Endothelial cell of umbilical vein (primary cell): ENCODE data around the gene ZNF416. TPM values are rescaled to one million over a fixed set of nuclear protein-coding genes. Genes with fewer than 3 reads are reported as not detected.

Source experiments
- Bru-seq: library from RNA; stranded (reverse); fragments of 400-500 nt; gene quantifications from one replicate; lab custom pipeline; 2021; lab: Mats Ljungman, UMichigan
- BruChase-seq, 2 experiments: library from RNA; stranded (reverse); fragments of 400-500 nt; gene quantifications; one replicate each; lab custom pipeline; 2021; lab: Mats Ljungman, UMichigan
- BruUV-seq: library from RNA; stranded (reverse); fragments of 400-500 nt; replicated peaks from 2 replicates; lab custom pipeline; 2021; lab: Mats Ljungman, UMichigan
- CTCF ChIA-PET: fragments of 300-600, 350-600 bp; sonication (Branson Sonifier 250); formaldehyde crosslinking; loops from one replicate; lab custom pipeline; 2021; ENCODE audit warnings: antibody characterized with exemption, inconsistent platforms; lab: Charles Lee
- POLR2A ChIA-PET: fragments of 300-600, 350-600 bp; sonication (Branson Sonifier 250); formaldehyde crosslinking; loops from one replicate; lab custom pipeline; 2021; ENCODE audit warnings: antibody characterized with exemption, inconsistent platforms; lab: Charles Lee
- DNase-seq: peaks from one replicate; pipeline ENCODE4 v3.0.0-alpha.2; 2011; ENCODE audit warnings: low read depth, low spot score
- FAIRE-seq: peaks from 2 replicates; lab custom pipeline; 2011; peaks lifted over from hg19 to GRCh38; lab: Jason Lieb, UNC
- H2AFZ ChIP-seq: 2 replicates; pipeline ENCODE4 v1.6.0; 2012; ENCODE audit warnings: low read depth, low read length, control low read depth, inconsistent platforms
- H3K27ac ChIP-seq: 2 replicates; pipeline ENCODE4 v1.5.1; 2011; ENCODE audit warnings: low read depth, mild to moderate bottlenecking, control low read depth, low read length, moderate library complexity; ENCODE audit not compliant: insufficient read depth
- H3K27me3 ChIP-seq, 2 experiments: 2 replicates each; pipeline versions ENCODE4 v1.6.0 to v1.6.1; 2011; ENCODE audit warnings: low read length in 2 of 2, mixed read lengths in 1 of 2; ENCODE audit not compliant: control insufficient read depth in 2 of 2, insufficient read depth in 2 of 2
- H3K36me3 ChIP-seq, 2 experiments: 2 replicates in 1 of 2; 3 replicates in 1 of 2; pipeline ENCODE4 v1.5.1; 2011; ENCODE audit warnings: low read length in 2 of 2, mild to moderate bottlenecking in 1 of 2, moderate library complexity in 1 of 2; ENCODE audit not compliant: control insufficient read depth in 2 of 2, insufficient read depth in 2 of 2; ENCODE audit errors: extremely low read depth in 1 of 2
- H3K4me1 ChIP-seq: 3 replicates; pipeline ENCODE4 v1.5.1; 2011; ENCODE audit warnings: mild to moderate bottlenecking, low read length; ENCODE audit not compliant: control insufficient read depth, insufficient read depth; ENCODE audit errors: extremely low read depth
- H3K4me2 ChIP-seq: 2 replicates; pipeline ENCODE4 v1.6.1; 2011; ENCODE audit warnings: low read length, control low read depth, mixed read lengths; ENCODE audit not compliant: insufficient read depth
- H3K4me3 ChIP-seq, 3 experiments: fragments of 200-600 bp in 1 of 3; sonication (generic), shearing (Covaris generic) in 1 of 3; replicated peaks in 1 of 3; 2 replicates each; pipeline ENCODE4 v1.5.1; 2011 to 2016; ENCODE audit warnings: control low read depth in 3 of 3, low read length in 3 of 3, mild to moderate bottlenecking in 2 of 3, inconsistent platforms in 1 of 3, low read depth in 1 of 3, moderate library complexity in 1 of 3; ENCODE audit not compliant: insufficient read depth in 1 of 3
- H3K79me2 ChIP-seq: 2 replicates; pipeline ENCODE4 v1.6.0; 2012; ENCODE audit warnings: low read length, inconsistent platforms; ENCODE audit not compliant: control insufficient read depth, insufficient read depth
- H3K9ac ChIP-seq: replicated peaks from 2 replicates; pipeline ENCODE3; 2011; ENCODE audit warnings: low read length, control low read depth; ENCODE audit not compliant: insufficient read depth; ENCODE audit errors: extremely low read depth
- H3K9me1 ChIP-seq: replicated peaks from 3 replicates; pipeline ENCODE4 v1.6.0; 2011; ENCODE audit warnings: mild to moderate bottlenecking, low read length; ENCODE audit not compliant: control insufficient read depth, insufficient read depth; ENCODE audit errors: extremely low read depth
- H3K9me3 ChIP-seq: replicated peaks from 2 replicates; pipeline ENCODE4 v1.5.1; 2012; ENCODE audit warnings: low read length, inconsistent platforms; ENCODE audit not compliant: control insufficient read depth, insufficient read depth
- H4K20me1 ChIP-seq: replicated peaks from 2 replicates; pipeline ENCODE3; 2011; ENCODE audit warnings: mild to moderate bottlenecking, low read length; ENCODE audit not compliant: control insufficient read depth, insufficient read depth; ENCODE audit errors: extremely low read depth
- EZH2 ChIP-seq: IDR thresholded peaks from 2 replicates; pipeline ENCODE4 v1.6.1; 2012; ENCODE audit warnings: borderline replicate concordance, low read depth, mild to moderate bottlenecking, moderate library complexity, low read length, inconsistent platforms; ENCODE audit not compliant: severe bottlenecking
- GATA2 ChIP-seq: IDR thresholded peaks from 2 replicates; pipeline ENCODE4 v1.7.0; 2011; ENCODE audit warnings: low read depth, mild to moderate bottlenecking, moderate library complexity, mixed read lengths, low read length; ENCODE audit not compliant: insufficient read length, insufficient read depth
- JUN ChIP-seq: IDR thresholded peaks from 2 replicates; pipeline ENCODE4 v1.6.1; 2011; ENCODE audit warnings: borderline replicate concordance, low read depth; ENCODE audit not compliant: insufficient read length, insufficient read depth
- MYC ChIP-seq: IDR thresholded peaks from one replicate; pipeline ENCODE4 v1.6.1; 2011; ENCODE audit warnings: mild to moderate bottlenecking, low read depth, low read length
- POLR2A ChIP-seq: IDR thresholded peaks from 2 replicates; pipeline ENCODE4 v1.6.1; 2012; ENCODE audit warnings: low read depth, mild to moderate bottlenecking, control low read depth, low read length
- dilution Hi-C: fragments of 300-500 bp; cut with MboI; formaldehyde crosslinking; loops from one replicate; pipeline ENCODE4 v1.15.0; 2019; ENCODE audit warnings: low sequenced_read_pairs; ENCODE audit not compliant: extremely low pct_ligation_motif_present
- intact Hi-C: fragments of 100-400 bp; cut with micrococcal nuclease; formaldehyde crosslinking; loops from one replicate; pipeline ENCODE4 v1.10.0; 2022
- long read RNA-seq: library from polyadenylated mRNA; stranded (forward); transcript quantifications from one replicate; pipeline ENCODE4 v2.0.0, GENCODE V29; 2021
- polyA minus RNA-seq, 3 experiments: library from RNA; depleted of rRNA, polyadenylated mRNA; stranded (reverse); fragments of >200 nt; gene quantifications; 1 replicate in 1 of 3; 2 replicates in 2 of 3; pipeline ENCODE4 v1.2.3, GENCODE V29; 2011
- polyA plus RNA-seq, 4 experiments: library from polyadenylated mRNA; depleted of rRNA in 3 of 4; stranded (reverse) in 3 of 4; unstranded in 1 of 4; fragments of >200 nt; gene quantifications; 2 replicates each; pipeline versions ENCODE4 v1.2.1 to v1.2.3, GENCODE V29; 2011 to 2012; ENCODE audit warnings: missing spikeins in 1 of 4
- total RNA-seq: library from RNA; stranded (reverse); gene quantifications from 2 replicates; pipeline ENCODE4 v1.2.3, GENCODE V29; 2021
- TF ChIP-seq, protein P1 (sequence below), 2 donors: IDR thresholded peaks; 1 replicate in 1 of 2; 2 replicates in 1 of 2; pipeline ENCODE4 v1.5.1; 2011; ENCODE audit warnings: low read length in 2 of 2, mild to moderate bottlenecking in 2 of 2, moderate library complexity in 2 of 2, control low read depth in 1 of 2, inconsistent platforms in 1 of 2, low read depth in 1 of 2; ENCODE audit not compliant: insufficient read depth in 1 of 2; ENCODE audit errors: extremely low read depth in 1 of 2

The ZNF416 gene
- total RNA-seq (3.8 and 4.2 TPM in 2 replicates), polyA plus RNA-seq (1.4 and 1.5 TPM in 2 replicates), polyA minus RNA-seq (2.4 and 4.9 TPM in 2 replicates), Bru-seq, nascent RNA (percentile 59 among the genes with signal in this experiment), BruChase-seq, experiment 1, labeled RNA remaining after a 6-hour chase (percentile 53 among the genes with signal in this experiment), BruChase-seq, experiment 2, labeled RNA remaining after a 2-hour chase (percentile 50 among the genes with signal in this experiment)
- polyA plus RNA-seq (2011; cell fraction: cytosol; rRNA removed) = 1.7 and 2.0 TPM in 2 replicates
- 2.0 and 2.2 TPM in 2 replicates for polyA plus RNA-seq (2011; cell fraction: nucleus; rRNA removed)
- polyA plus RNA-seq (2012) = 2.8 and 3.0 TPM in 2 replicates
- polyA minus RNA-seq (2011; cell fraction: cytosol; rRNA and poly(A)+ RNA removed) = 1.9 TPM
- polyA minus RNA-seq (2011; cell fraction: nucleus; rRNA and poly(A)+ RNA removed) = 3.5 and 4.7 TPM in 2 replicates
- long read RNA-seq, transcript ZNF416-201 (4 exons, 2,561 nt) = major isoform, 7 of 10 reads
- long read RNA-seq, partial matches to known transcripts = 0 of 10 reads
- long read RNA-seq, other reads (novel, unspliced or antisense) = 3 of 10 reads

GRCh38 chr19:57578487-57579205 is at the start of gene ZNF416:
ZNF416 (minus strand) TSS chr19:57578911; CDS start chr19:57578704, 207 bp downstream.
- peak within 1 kb of the TSS; percentile 65 for H3K9ac ChIP-seq
- POLR2A ChIA-PET = no interaction called here
- dilution Hi-C loops (no loop called here), intact Hi-C loops (loop anchor here (1.0 to 5.0 kb wide), 6 partner anchors 21 to 143 kb away; partner anchors contain the start of genes ZNF134, ZNF211, ZNF530 and ZNF549)
- H3K36me3 ChIP-seq = peaks cover 10 to 13% of the 10 kb centered on the region in 2 experiments
- H3K9me1 ChIP-seq = no peaks in the 10 kb centered on the region
- H3K27ac ChIP-seq = no peak within 1 kb of the TSS
- DNase-seq (peak; percentile 96), FAIRE-seq (peak; percentile 99)
- no peaks in the 10 kb centered on the region for H4K20me1 ChIP-seq
- H3K79me2 ChIP-seq = peaks cover 3% of the 10 kb centered on the region
- peaks cover 10% of the 10 kb centered on the region for H3K4me1 ChIP-seq
- H2AFZ ChIP-seq = peak within 1 kb of the TSS; percentile 93
- H3K4me3 ChIP-seq = peak within 1 kb of the TSS; percentile 79 to 93 (median 85)
- TSS peak; percentile 61 for BruUV-seq
- no peaks in the 10 kb centered on the region for H3K27me3 ChIP-seq
- peak within 1 kb of the TSS; percentile 91 for H3K4me2 ChIP-seq
- peaks cover 11% of the 10 kb centered on the region for H3K9me3 ChIP-seq
- CTCF ChIA-PET = no interaction called here
- TF ChIP-seq POLR2A (no peak), JUN (no peak), EZH2 (no peak), MYC (no peak), GATA2 (no peak)
- TF ChIP-seq, protein P1, sequence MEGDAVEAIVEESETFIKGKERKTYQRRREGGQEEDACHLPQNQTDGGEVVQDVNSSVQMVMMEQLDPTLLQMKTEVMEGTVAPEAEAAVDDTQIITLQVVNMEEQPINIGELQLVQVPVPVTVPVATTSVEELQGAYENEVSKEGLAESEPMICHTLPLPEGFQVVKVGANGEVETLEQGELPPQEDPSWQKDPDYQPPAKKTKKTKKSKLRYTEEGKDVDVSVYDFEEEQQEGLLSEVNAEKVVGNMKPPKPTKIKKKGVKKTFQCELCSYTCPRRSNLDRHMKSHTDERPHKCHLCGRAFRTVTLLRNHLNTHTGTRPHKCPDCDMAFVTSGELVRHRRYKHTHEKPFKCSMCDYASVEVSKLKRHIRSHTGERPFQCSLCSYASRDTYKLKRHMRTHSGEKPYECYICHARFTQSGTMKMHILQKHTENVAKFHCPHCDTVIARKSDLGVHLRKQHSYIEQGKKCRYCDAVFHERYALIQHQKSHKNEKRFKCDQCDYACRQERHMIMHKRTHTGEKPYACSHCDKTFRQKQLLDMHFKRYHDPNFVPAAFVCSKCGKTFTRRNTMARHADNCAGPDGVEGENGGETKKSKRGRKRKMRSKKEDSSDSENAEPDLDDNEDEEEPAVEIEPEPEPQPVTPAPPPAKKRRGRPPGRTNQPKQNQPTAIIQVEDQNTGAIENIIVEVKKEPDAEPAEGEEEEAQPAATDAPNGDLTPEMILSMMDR (IDR thresholded peaks at IDR 0.05; ENCODE audit: extremely low read depth in 1 of 2, insufficient read depth in 1 of 2, low read depth in 1 of 2, low read length in 2 of 2) = no peak
